Neural progenitor cell (in vitro differentiated cells): ENCODE data around the gene TTLL9.

ENCODE experiments used
- CTCF ChIP-seq: fragments of 200-600 bp; sonication (generic); IDR thresholded peaks from 2 replicates; pipeline ENCODE4 v1.5.1; 2017; ENCODE audit warnings: antibody characterized with exemption, mild to moderate bottlenecking
- EZH2 ChIP-seq: fragments of 200-600 bp; sonication (generic); IDR thresholded peaks from 2 replicates; pipeline ENCODE4 v1.6.1; 2017; ENCODE audit warnings: antibody characterized with exemption, mild to moderate bottlenecking, moderate library complexity
- EZH2phosphoT487 ChIP-seq: fragments of 200-600 bp; sonication (generic); IDR thresholded peaks from 2 replicates; pipeline ENCODE4 v1.6.1; 2017; ENCODE audit warnings: antibody characterized with exemption

GRCh38 chr20:31841928-31842327, 28.5 kb upstream of the TTLL9 start:
- TF ChIP-seq CTCF (no peak), EZH2 (no peak), EZH2phosphoT487 (no peak)
